GM19395 (cell line): Measurements from ENCODE around the gene LRFN2.

ENCODE experiments used
- ATAC-seq: cut with Tn5 transposase; IDR thresholded peaks from one replicate; pipeline ENCODE4 v1.9.1; 2021; ENCODE audit warnings: mild to moderate bottlenecking, moderate library complexity; ENCODE audit not compliant: unreplicated experiment

The LRFN2 gene

GRCh38 chr6:40545954-40546353, 41.2 kb downstream of the LRFN2 start:
- ATAC-seq, result no peak

- ATAC-seq, result no peak
Observed at GRCh38 chr6:40543776-40544175, 43.4 kb downstream of the LRFN2 start.

GRCh38 chr6:40543146-40543545, 44.0 kb downstream of the LRFN2 start:
- ATAC-seq, result no peak

GRCh38 chr6:40542175-40542764, 44.9 kb downstream of the LRFN2 start:
- ATAC-seq, result no peak

- no peak for ATAC-seq
Observed at GRCh38 chr6:40541556-40542174, 45.5 kb downstream of the LRFN2 start.

GRCh38 chr6:40540790-40541189, 46.4 kb downstream of the LRFN2 start:
- ATAC-seq, result no peak

GRCh38 chr6:40539853-40540252, 47.3 kb downstream of the LRFN2 start:
- no peak for ATAC-seq

GRCh38 chr6:40538556-40538955, 48.6 kb downstream of the LRFN2 start:
- no peak for ATAC-seq

GRCh38 chr6:40537446-40537845, 49.7 kb downstream of the LRFN2 start:
- no peak for ATAC-seq

GRCh38 chr6:40536442-40536841, 50.7 kb downstream of the LRFN2 start:
- ATAC-seq, result no peak

GRCh38 chr6:40535819-40536380, 51.3 kb downstream of the LRFN2 start:
- ATAC-seq, result no peak

GRCh38 chr6:40535110-40535818, 51.9 kb downstream of the LRFN2 start:
- ATAC-seq, result no peak

- no peak for ATAC-seq
Observed at GRCh38 chr6:40532349-40533000, 54.7 kb downstream of the LRFN2 start.

- ATAC-seq, result no peak
Observed at GRCh38 chr6:40529919-40530318, 57.2 kb downstream of the LRFN2 start.

GRCh38 chr6:40529040-40529439, 58.1 kb downstream of the LRFN2 start:
- no peak for ATAC-seq

GRCh38 chr6:40528051-40528450, 59.1 kb downstream of the LRFN2 start:
- no peak for ATAC-seq

GRCh38 chr6:40526036-40526435, 61.1 kb downstream of the LRFN2 start:
- no peak for ATAC-seq

- ATAC-seq, result no peak
Observed at GRCh38 chr6:40524797-40525585, 62.2 kb downstream of the LRFN2 start.

- no peak for ATAC-seq
Observed at GRCh38 chr6:40523505-40524172, 63.5 kb downstream of the LRFN2 start.

- no peak for ATAC-seq
Observed at GRCh38 chr6:40521496-40521895, 65.7 kb downstream of the LRFN2 start.
